Loucy (cell line): Measurements from ENCODE around the gene DAD1.

Experiments
- EZH2phosphoT487 ChIP-seq: fragments of 200-600 bp; IDR thresholded peaks from 2 replicates; pipeline ENCODE4 v1.6.1; 2018; ENCODE audit warnings: antibody characterized with exemption, mild to moderate bottlenecking, moderate library complexity, borderline replicate concordance
- TF ChIP-seq, protein P1 (sequence below): fragments of 200-600 bp; sonication (generic); conservative IDR thresholded peaks from 2 replicates; pipeline ENCODE4 v1.5.1; 2014; ENCODE audit warnings: mild to moderate bottlenecking, antibody characterized with exemption, low read length

DNA sequence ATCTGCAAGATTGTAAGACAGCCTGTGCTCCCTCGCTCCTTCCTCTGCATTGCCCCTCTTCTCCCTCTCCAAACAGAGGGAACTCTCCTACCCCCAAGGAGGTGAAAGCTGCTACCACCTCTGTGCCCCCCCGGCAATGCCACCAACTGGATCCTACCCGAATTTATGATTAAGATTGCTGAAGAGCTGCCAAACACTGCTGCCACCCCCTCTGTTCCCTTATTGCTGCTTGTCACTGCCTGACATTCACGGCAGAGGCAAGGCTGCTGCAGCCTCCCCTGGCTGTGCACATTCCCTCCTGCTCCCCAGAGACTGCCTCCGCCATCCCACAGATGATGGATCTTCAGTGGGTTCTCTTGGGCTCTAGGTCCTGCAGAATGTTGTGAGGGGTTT, 37.4 kb downstream of the DAD1 start:
- TF ChIP-seq, protein P1, sequence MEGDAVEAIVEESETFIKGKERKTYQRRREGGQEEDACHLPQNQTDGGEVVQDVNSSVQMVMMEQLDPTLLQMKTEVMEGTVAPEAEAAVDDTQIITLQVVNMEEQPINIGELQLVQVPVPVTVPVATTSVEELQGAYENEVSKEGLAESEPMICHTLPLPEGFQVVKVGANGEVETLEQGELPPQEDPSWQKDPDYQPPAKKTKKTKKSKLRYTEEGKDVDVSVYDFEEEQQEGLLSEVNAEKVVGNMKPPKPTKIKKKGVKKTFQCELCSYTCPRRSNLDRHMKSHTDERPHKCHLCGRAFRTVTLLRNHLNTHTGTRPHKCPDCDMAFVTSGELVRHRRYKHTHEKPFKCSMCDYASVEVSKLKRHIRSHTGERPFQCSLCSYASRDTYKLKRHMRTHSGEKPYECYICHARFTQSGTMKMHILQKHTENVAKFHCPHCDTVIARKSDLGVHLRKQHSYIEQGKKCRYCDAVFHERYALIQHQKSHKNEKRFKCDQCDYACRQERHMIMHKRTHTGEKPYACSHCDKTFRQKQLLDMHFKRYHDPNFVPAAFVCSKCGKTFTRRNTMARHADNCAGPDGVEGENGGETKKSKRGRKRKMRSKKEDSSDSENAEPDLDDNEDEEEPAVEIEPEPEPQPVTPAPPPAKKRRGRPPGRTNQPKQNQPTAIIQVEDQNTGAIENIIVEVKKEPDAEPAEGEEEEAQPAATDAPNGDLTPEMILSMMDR, result no peak
- no peak for TF ChIP-seq EZH2phosphoT487
